Epithelial cell of proximal tubule (primary cell): ENCODE data around the gene RAB15. TPM values are rescaled to one million over a fixed set of nuclear protein-coding genes. Genes with fewer than 3 reads are reported as not detected.
"Not testable (repeated sequence)": the region's sequence is repeated elsewhere in the genome, so short reads cannot be mapped to it uniquely, and the experiment has no call there.

Experiments
- DNase-seq: peaks from one replicate; pipeline ENCODE4 v3.0.0-alpha.2; 2011; ENCODE audit warnings: low read depth
- H3K4me3 ChIP-seq: 2 replicates; pipeline ENCODE4 v1.5.1; 2011; ENCODE audit warnings: low read depth, mild to moderate bottlenecking, low read length
- total RNA-seq: library from RNA; depleted of rRNA; stranded (reverse); fragments of >200 nt; gene quantifications from 2 replicates; pipeline ENCODE4 v1.2.3, GENCODE V29; 2015
- TF ChIP-seq, protein P1 (sequence below): conservative IDR thresholded peaks from 2 replicates; pipeline ENCODE4 v1.5.1; 2012; ENCODE audit warnings: low read depth, mild to moderate bottlenecking, low read length

Gene RAB15
- total RNA-seq, 1 donor from 2014 or later, result 21.2 TPM

- DNase-seq, result no peak
- TF ChIP-seq, protein P1, sequence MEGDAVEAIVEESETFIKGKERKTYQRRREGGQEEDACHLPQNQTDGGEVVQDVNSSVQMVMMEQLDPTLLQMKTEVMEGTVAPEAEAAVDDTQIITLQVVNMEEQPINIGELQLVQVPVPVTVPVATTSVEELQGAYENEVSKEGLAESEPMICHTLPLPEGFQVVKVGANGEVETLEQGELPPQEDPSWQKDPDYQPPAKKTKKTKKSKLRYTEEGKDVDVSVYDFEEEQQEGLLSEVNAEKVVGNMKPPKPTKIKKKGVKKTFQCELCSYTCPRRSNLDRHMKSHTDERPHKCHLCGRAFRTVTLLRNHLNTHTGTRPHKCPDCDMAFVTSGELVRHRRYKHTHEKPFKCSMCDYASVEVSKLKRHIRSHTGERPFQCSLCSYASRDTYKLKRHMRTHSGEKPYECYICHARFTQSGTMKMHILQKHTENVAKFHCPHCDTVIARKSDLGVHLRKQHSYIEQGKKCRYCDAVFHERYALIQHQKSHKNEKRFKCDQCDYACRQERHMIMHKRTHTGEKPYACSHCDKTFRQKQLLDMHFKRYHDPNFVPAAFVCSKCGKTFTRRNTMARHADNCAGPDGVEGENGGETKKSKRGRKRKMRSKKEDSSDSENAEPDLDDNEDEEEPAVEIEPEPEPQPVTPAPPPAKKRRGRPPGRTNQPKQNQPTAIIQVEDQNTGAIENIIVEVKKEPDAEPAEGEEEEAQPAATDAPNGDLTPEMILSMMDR, result no peak
- peak overlapping the region; percentile 98 for H3K4me3 ChIP-seq
Observed at GRCh38 chr14:64915797-64916196, 56.3 kb downstream of the RAB15 start.

GRCh38 chr14:64915029-64915424 lies 57.1 kb downstream of the RAB15 start:
- no peak for DNase-seq
- TF ChIP-seq, protein P1, result no peak
- peak overlapping the region; percentile 98 for H3K4me3 ChIP-seq

DNA sequence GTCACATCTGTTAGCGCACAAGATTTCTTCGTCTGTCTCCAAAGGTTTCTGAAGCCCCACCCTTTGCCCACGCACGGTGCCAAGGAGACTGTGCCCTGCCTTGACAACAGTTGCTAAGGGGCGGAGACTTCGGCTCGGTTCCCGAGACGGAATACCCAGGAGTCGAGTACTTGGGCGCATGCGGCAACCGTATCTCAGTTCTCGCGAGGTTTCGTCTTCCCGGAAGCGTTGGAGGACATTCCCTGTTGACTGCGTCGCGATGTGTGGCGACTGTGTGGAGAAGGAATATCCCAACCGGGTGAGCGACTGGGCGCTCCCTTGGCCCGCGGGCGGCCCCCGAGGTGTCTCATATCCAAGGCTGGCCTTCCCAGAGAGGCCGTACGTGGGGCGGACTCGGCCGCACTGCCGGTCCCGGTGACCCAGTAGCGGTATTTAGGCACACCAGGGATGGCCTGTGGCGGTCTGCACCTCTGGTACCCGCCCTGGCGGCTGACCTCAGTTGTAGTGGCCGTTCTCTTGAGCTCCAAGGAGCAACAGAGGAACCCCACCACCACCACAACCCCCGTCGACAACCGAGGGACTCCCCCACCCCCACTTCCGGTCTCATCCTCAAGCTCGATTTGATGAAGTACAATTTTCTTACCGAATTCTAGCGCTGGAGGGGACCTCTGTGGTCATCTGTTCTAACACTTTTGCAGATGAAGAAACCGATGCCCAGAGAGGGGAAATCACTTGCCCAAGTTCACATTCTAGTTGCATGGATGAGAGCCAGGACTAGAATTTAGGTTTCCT lies 57.7 kb downstream of the RAB15 start, which contains the start of gene CHURC1:
Gene CHURC1, plus strand, starts transcription at position 219 of the 792 bp plus-strand sequence. Its CDS starts 41 bp downstream, at position 260.
- H3K4me3 ChIP-seq, result peak within 1 kb of the TSS; percentile 98
- TF ChIP-seq, protein P1, result no peak
- DNase-seq, result peak; percentile 84

DNA sequence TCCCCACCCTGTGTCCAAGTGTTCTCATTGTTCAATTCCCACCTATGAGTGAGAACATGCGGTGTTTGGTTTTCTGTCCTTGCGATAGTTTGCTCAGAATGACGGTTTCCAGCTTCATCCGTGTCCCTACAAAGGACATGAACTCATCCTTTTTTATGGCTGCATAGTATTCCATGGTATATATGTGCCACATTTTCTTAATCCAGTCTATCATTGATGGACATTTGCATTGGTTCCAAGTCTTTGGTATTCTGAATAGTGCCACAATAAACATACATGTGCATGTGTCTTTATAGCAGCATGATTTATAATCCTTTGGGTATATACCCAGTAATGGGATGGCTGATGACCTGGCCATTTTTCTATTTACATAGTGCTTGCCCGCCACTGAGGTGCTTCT lies 58.7 kb downstream of the RAB15 start:
- not testable (repeated sequence) for DNase-seq, H3K4me3 ChIP-seq

- no peak for DNase-seq
- no peak overlapping the region for H3K4me3 ChIP-seq
- TF ChIP-seq, protein P1, result no peak
Observed at GRCh38 chr14:64912261-64912660, 59.9 kb downstream of the RAB15 start.

DNA sequence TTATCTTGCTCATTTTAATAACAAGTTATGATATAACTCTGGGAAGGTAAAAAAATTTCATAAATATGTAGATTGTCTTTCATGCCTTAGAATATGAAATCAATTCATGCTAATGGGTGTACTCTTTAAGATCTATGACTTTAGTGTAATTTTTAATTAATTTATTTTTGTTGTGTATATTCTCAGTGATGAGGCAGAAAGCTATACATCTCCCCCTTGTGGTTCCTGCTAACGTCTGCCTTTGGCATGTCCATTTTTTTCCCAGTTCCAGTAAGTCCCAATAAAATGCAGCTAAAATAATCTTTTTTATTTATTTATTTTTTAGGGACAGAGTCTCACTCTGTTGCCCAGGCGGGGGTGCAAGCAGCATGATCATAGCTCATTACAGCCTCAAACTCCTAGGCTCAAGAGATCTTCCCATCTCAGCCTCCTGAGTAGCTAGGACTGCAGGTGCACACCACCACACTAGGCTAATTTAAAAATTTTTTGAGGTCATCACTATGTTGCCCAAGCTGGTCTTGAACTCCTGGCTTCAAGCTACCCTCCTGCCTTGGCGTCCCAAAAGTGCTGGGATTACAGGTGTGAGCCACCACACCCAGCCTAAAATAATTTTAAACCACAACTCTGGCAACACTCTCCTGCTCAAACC lies 61.2 kb downstream of the RAB15 start:
- DNase-seq, result no peak
- TF ChIP-seq, protein P1, result peak; percentile 79
- no peak overlapping the region for H3K4me3 ChIP-seq

DNA sequence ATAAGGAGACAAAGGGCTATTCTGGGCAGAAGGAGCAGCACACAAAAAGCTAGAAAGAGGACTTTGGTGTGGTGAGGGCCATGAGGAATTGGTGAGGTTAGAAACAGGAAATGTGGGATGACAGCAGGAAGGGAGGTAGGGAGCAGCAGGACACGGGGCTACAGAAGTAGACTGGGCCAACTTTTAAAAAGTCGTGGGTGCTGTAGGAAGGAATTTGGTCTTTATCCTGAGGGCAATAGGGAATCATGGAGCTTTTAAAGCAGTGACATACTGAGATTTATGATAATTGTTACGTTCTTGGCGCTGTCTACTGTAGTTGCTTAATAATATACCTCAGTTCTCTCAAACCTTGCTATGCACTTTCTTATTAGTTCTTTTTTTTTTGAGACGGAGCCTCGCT lies 66.1 kb downstream of the RAB15 start:
- TF ChIP-seq, protein P1, result no peak
- no peak overlapping the region for H3K4me3 ChIP-seq
- DNase-seq, result no peak
